Stimulated activated naive CD8-positive, alpha-beta T cell treated with anti-CD3 and anti-CD28 coated beads, Interleukin-15, Interleukin-2, amounts not matched to agents 100 U/mL and 50 U/mL, for 24 hours (primary cell): ENCODE data around the gene ACMSD.
"Not testable (repeated sequence)": the region's sequence is repeated elsewhere in the genome, so short reads cannot be mapped to it uniquely, and the experiment has no call there.

Experiments used
- ATAC-seq: fragments of 150-1000 bp; cut with Tn5 transposase; one replicate; pipeline ENCODE4 v1.10.0; 2021
- DNase-seq: peaks from one replicate; pipeline ENCODE4 v3.0.0; 2021

The ACMSD gene

DNA sequence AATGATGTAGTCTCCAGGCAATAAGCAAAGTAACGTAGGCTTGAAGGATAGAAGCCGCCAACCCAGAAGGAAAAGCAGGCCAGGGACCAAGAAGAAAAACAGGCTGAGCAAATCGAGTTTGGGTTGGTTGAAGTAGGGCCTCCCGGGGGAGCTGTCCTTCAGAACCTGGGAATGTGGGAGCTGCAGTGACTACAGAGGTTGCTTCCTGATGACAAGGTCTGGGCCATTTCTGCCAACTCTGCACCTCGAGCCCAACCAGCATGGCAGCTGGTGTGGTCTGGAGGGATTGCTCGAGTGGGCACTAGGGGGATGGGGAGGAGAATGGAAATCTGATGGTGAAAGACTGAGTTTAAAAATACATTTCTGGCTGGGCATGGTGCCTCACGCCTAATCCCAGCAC lies 14.1 kb downstream of the ACMSD start:
- ATAC-seq (no peak), DNase-seq (no peak)

DNA sequence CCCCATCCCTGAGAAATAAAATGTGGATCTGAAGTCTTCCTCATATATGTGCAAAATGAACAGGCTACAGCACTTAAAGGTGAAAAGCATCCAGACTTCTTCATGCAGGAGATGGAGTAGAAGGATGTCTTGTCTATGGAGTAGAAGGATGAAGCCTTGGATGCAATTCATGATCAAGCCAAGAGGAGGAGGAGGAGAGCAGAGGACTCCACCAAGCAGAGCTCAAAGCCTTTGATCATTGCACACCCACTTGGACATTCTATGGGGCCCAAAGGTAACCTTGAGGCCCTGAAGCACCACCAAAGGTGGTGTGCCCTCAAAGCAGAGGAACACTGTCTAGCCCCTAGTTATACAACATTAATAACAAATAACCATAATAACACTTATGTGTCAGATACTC lies 17.3 kb downstream of the ACMSD start:
- no peak for ATAC-seq
- DNase-seq: no peak

DNA sequence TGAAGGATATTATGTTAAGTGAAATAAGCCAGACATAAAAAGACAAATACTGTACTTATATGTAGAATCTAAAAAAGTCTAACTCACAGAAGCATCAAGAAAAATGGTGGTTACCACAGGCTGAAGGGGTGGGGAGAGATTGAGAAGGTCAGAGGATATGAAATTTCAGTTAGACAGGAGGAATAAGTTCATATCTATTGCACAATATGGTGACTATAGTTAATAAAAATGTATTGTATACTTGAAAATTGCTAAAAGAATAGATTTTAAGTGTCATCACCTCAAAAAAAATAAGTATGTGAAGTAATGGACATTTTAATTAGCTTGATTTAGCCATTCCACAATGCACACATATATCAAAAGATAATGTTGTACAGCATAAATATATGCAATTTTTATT lies 19.8 kb downstream of the ACMSD start:
- DNase-seq (no peak), ATAC-seq (no peak)

DNA sequence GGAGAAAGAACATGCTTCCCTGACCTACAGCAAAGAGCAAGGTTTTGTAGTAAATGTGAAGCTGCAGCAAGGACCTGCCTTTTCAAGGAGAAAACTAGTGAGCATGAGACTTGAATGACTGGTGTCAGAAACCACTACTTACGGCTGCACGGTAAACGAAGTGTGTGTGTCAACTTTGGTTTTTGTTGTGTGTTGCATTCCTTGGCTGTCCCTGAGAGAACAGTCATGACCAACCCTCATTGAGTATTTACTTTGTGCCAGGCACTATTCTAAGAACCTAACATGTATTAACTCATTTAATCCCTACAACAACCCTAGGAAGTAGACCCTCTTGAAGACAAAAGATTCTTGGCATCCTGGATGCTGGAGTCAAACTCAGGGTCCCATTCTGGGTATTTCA lies 22.8 kb downstream of the ACMSD start:
- ATAC-seq: no peak
- no peak for DNase-seq

DNA sequence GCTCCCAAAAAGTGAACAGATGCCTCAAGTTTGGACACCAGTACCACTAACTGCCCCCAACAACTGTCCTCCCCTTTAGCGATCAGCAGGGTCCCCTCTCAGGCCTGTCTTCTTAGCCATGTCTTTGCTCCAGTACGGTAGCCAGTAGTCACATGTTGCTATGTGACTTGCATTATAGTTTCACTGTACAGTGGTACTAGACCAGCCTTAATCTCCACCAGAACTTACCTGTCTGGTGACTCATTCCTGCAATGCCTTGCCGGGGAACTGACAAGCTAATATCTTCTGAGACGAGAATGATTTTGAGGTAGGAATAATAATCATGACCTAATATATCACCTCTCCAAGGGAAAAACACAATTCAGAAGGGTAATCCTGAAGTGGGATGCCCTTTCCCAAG lies 23.7 kb downstream of the ACMSD start:
- no peak for DNase-seq
- no peak for ATAC-seq

DNA sequence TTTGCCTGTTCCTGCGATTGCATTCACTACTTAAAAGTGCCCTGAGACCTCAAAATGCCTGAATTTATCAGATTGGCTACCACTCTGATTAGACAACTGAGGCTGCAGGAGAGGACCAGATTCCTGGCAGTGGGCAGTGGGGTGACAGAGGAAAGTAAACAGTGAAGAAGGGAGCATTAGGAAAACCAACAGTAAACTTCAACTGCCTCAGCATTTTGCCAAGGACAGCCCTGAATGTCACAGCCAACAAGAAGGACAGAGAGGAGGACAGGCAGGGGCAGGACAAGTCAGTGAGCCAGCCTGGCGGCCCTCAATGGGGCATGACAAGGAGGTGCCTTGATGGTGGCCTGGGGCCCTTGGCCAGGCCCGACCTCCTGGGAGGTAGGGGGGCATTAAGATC lies 24.3 kb downstream of the ACMSD start:
- ATAC-seq: no peak

DNA sequence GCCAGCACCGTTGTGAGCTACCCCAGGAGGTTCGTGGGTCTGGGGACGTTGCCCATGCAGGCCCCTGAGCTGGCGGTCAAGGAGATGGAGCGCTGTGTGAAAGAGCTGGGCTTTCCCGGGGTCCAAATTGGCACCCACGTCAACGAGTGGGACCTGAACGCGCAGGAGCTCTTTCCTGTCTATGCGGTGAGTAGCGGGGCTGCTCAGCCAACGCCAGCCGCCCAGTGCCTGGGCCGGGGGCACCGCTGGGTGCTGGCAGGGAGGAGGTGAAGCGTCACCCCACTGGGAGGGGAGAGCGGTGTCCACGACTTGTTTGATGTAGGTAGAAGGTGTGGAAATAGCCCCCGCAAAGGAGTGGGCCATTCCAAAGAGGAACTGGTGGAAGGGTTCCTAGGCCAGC lies 25.0 kb downstream of the ACMSD start:
- ATAC-seq: no peak
- no peak for DNase-seq

More for the DNA sequence above, 24.3 kb downstream of the ACMSD start:
- no peak for DNase-seq

DNA sequence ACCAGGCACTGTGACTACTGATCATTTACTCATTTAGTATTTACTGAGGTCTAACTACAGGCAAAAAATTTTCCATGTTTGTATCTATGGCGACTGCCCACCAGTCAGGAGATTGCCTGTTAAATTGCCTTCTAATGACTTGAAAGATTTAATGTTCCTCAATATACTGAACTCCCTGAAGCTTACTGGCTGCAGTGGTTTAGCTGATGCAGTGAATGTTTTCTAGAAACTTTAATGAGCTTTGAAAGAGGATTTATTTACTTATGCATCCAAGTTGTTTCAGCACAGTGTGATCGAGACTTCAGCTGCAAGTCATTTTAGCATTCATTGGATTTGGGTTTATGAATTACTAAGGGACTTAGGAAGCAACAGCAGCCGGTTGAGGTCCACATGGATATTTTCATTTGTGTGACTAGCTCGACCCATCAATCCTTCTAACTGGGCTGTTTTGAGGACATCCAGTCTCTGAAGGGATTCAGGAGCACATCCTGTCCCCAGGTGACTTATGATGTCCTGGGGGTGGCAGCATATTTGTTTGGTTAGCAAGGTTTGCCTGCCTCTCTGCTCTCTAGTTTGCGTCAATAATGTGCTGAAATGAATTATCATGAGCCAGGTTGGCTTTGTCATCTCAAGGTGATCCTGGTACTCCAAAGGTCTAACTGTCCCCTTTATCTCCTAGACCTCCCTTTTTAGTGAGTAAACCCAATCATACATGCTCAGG lies 26.8 kb downstream of the ACMSD start:
- no peak for ATAC-seq
- DNase-seq: no peak

DNA sequence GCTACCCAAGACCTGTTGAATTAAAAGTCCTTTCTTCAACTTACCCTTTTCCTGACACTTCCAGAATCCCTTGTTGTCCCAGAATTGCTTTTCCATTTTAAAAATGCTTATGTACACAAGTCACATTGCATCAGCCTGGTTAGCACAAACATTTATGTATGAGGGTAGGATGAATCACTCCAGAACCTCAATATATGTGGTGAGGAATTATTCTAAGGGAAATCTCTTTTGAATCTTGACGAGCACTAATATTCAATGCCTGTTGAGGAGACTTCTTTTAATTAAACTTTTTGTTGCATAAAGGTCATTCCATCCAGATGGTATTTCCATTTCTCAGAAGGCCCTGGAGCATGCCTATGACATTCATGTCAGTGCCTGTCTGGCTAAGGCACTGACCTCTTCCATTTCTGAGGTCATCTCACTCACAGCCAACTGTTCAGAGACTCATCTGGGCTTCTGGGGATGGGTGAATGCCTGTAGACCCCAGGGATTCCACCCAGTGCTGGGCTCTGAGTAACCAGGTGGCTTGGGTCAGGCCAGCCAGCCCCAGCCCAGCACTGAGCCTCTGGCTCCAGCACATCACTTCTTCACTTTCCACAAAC lies 28.2 kb downstream of the ACMSD start:
- ATAC-seq: no peak
- no peak for DNase-seq

DNA sequence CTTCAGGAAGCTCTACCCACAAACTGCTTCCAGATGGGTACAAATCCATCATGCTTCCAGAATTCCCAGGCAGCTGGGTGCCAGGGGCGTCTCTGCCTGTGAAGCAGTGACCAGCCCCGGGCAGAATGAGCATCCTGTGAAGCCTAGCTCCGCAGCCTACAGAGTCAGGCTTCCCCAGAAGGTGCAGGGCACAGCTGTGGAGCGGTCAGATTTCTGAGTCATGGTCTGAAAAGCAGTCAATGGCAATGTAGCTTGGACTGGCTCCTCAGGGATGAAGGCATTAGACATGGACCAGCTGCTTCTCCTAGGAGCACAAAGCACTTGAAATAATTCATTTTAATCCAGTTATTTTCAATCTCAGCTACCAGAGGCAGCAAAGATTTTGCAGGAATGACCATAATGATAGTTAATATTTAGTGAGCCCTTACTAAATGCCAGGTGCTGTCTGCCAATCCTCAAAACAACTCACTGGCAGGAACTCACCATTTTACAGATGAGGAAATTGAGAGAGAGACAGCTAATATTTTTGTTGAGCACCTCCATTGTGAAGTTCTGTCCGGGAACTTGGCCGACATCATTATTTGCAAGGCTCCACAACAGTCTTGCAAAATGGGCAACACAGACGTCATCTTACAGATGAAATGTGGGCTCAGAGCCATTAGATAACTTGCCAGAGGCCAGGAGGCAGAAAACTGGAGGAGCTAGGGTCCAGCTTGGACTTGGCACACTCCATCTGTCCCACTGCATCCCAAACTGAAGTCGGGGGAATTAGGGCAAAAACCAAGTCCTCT lies 31.7 kb downstream of the ACMSD start:
- DNase-seq (no peak), ATAC-seq (no peak)

DNA sequence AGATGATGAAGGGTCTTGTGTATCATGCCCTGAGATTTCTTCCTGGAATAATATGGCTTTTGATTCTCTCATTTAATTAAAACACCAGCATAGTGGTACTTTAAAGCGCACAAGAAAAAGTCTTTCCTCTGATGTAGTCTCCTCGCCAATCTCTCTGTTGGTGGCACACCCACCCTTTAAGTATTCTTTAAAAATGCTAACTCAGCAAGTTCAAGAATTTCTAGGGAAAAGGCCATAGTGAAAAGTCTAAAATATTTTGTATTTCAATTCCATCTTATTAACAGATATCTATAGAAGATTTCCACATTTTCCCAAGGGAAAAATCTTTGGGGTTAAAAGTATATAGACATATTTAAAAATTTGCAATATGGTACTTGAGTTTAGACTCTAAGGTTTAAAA lies 34.7 kb downstream of the ACMSD start:
- no peak for DNase-seq
- ATAC-seq: no peak

DNA sequence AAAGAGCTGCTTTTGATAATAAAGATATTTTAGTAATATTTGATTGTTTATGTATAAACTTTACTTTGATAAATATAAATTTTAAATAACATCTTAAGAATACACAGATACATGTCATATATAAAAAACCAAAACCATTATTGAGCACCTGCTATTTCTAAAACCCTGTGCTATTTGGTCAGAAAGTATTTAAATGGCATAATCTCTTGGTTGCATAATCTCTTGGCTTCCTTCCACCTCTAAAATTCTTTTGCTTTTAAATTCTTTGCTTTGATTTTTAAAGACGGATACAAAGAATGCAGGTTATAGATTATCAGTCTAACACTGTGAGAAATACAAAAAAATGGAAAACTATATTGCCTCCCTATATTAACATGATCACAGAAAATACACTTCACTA lies 36.9 kb downstream of the ACMSD start:
- no peak for ATAC-seq
- no peak for DNase-seq

DNA sequence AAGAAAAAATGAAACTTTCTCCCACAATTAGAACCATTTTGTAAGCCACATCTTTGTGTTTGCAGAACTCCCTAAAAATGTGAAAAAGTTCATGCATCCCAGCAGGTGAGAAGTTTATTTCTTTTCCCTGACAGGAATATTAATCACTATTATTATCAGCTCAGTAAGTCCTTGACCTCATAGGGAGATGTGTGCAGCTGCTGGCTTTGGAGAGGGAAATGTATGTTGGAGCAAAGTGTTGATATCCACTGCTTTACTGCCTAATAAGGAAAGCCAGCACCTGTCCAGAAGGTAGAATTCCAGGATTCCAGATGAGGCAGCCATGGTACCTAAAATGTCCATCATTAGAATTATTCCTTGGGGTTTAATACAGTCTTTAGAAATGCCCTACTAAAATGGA lies 44.4 kb downstream of the ACMSD start:
- DNase-seq (no peak), ATAC-seq (no peak)

DNA sequence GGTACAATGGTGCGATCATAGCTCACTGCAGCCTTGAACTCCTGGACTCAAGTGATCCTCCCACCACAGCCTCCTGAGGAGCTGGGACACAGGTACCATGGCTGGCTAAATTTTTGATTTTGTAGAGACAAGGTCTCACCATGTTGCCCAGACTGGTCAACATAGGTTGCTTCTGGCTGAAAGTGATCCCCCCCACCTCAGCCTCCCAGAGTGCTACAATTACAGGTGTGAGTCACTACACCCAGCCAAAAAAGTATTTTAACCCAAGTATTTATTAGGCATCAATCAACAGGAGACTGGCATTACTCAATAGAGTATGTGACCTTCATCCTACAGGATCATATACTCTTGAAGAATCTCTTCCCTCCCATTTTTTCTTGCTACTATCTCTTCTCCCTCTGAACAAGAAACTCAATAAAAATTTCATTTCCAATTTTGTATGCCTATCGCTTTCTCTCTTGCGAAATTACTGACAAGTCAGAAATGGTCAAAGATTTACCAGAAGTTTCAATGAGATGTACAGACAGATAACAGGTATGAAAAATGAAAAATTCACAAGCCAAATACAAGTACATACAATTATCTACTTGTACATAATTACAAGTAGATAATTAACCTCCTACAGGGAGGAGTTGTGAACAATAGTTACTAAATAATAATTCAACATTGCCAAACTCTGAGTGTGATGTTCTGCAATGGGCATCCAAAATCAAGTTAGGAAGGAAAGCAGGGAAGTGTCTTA lies 45.3 kb downstream of the ACMSD start:
- no peak for ATAC-seq
- no peak for DNase-seq

DNA sequence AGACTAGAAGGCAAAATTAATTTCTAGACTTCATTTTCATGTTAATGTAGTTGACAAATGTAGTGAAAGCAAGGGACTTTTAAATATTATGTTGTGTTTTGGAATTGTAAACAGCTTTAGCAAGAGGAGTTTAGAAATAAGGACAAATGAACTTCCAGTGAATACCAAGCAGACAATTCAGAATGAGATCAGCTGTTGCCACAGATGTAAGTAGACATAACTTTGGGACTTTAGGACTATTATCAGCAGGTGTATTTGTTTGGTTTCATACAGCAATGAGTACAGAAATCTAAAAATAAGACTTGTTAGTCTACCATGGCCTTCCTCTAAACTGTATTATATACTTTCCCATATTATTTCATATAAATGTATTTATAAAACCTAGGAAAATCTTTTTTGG lies 46.0 kb downstream of the ACMSD start:
- no peak for ATAC-seq
- DNase-seq: no peak

DNA sequence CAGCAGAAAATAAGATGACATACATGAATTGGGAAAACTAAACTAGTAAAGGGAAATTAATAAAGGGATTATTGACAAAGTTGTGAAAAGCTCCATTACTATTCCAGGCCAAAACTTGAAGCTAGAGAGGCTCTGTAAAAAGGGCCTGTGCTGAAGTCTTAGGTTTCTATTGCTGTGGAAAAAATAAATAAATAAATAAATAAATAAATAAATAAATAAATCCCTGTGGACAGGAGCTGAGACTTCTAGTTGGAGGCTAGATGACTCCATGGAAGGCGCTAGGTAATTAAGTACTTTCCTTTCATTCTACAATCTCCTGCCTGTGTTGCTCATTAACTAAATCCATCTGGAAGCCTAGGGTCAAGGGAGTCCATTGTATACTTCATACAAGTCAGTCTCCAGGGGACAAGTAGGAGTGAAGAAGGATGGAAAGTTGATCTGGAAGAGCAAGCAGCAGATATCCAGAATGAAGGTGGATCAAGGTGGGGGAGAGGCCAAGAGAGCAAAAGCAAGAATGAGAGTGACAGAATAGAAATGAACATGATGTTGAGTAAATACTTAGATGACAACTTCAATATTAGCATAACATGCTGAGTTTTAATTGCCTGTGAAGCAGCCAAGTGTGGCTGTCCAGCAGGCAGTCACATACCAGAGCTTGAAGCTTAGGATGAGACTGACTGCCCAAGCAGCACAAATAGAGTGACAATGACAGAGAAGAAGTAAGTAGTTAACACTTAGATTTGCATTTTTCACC lies 54.0 kb downstream of the ACMSD start:
- no peak for ATAC-seq
- no peak for DNase-seq

DNA sequence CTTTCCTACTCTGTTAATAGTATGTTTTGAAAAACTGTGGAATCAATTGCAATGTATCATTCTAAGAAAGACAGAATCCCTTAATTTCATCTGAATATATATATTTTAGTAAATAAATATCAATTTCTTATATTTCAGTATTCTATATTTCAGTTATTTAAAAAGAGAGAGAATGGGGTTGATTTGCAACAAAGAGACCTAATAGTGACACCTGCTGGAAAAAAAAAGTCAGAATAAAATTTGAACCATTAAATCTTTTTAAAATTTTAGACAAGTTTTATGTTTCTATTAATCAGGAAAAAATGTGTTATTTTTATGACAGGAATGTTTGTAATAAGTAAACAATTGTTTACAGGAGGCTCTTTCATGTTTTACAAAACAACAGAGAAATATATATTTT lies 59.5 kb downstream of the ACMSD start:
- ATAC-seq: no peak
- no peak for DNase-seq

DNA sequence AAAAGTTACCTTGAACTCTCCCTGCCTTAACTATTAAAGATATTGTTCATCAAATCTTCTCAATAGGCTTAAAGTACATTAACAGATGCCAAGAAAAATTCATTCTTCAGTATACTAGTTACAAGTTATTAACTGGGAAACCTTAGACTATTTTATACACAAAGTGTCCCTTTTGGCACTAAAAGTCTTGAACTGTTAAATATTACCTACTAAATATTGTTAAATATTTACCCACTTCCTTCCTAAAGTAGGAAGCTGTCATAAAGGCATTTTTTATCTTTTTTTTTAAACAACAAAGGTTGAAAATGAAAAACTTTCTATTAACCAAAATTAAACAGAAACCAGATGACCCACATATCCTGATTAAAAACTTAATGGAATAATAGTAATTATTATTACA lies 60.8 kb downstream of the ACMSD start:
- no peak for DNase-seq
- no peak for ATAC-seq

DNA sequence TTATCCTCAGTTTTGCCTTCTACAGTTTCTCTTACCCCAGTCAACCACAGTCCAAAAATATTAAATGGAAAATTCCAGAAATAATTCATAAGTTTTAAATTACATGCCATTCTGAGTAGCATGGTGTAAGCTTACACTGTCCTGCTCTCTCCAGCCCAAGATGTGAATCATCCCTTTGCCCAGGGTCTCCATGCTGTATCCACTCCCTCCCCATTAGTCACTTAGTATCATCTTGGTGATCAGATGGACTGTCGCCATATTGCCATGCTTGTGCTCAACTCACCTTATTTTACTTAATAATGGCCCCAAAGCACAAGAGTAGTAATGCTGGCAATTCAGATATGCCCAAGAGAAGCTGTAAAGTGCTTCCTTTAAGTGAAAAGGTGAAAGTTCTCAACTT lies 61.7 kb downstream of the ACMSD start:
- ATAC-seq (no peak), DNase-seq (no peak)

DNA sequence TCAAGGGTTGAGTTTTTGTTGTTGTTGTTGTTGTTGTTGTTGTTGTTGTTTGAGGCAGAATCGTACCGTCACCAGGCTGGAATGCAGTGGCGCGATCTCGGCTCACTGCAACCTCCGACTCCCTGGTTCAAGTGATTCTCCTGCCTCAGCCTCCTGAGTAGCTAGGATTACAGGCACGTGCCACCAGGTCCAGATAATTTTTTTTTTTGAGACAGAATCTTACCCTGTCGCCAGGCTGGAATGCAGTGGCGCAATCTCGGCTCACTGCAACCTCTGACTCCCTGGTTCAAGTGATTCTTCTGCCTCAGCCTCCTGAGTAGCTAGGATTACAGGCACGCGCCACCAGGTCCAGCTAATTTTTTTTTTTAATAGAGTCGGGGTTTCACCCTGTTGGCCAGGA lies 65.3 kb downstream of the ACMSD start:
- DNase-seq, ATAC-seq: not testable (repeated sequence)

DNA sequence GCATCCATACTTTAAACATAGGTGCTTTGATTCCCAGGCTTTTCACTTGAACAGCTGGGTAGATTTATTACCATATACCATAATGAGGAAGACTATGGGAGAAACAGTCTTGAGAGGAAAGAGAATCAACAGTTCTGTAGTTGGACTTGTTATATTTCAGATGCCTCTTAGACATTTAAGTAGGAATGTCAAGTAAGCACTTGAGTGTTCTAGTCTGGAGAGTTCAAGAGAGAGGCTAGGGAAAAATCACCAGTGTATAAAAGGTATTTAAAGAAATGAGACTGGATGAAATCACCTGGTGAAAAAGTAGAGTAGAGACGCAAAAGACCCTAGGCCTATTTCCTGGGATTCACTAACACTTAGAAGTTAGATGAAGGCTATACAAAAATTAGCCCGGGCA lies 66.8 kb downstream of the ACMSD start:
- ATAC-seq (no peak), DNase-seq (no peak)

DNA sequence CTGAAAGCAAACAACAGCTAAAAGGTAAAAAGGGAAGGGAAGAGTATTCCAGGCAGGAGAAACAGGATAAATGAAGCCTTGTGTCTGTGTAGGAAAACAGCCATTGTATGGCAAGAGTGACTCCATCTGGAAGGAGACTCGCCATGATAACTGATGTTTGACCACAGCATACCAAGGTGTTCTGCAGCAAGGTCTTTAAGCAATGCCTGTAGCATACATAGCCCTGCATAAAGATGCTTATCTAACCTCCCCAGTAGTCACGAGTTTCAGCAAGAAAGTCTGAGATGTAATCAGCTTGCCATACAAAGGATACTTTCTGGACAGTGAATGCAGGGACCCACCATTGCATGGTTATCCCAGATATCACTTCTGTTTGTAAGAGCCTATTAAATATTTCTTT lies 68.3 kb downstream of the ACMSD start:
- ATAC-seq (no peak), DNase-seq (no peak)
